Mesenchymal stem cell (in vitro differentiated cells and primary cell): ENCODE measurements around the gene SYNE1.
A peak's percentile ranks its signal among the peaks of the same experiment; 100 is the strongest.

Source experiments
- DNase-seq: peaks from one replicate; pipeline ENCODE4 v3.0.0-alpha.2; 2013
- H2AFZ ChIP-seq: one replicate; pipeline ENCODE4 v1.6.1; 2013; ENCODE audit warnings: low read depth, mild to moderate bottlenecking, control low read depth, inconsistent platforms, low read length, moderate library complexity
- H2AK5ac ChIP-seq: 2 replicates; pipeline ENCODE4 v1.6.1; 2013; ENCODE audit warnings: low read length, moderate library complexity, mild to moderate bottlenecking, inconsistent platforms; ENCODE audit not compliant: severe bottlenecking
- H2BK120ac ChIP-seq: one replicate; pipeline ENCODE4 v1.6.1; 2013; ENCODE audit warnings: low read depth, mild to moderate bottlenecking, inconsistent platforms, low read length, moderate library complexity
- H2BK12ac ChIP-seq, 2 experiments: one replicate each; pipeline ENCODE4 v1.6.1; 2013; ENCODE audit warnings: inconsistent platforms in 2 of 2, low read length in 2 of 2, mild to moderate bottlenecking in 2 of 2, moderate library complexity in 2 of 2, control low read depth in 1 of 2
- H2BK15ac ChIP-seq: one replicate; pipeline ENCODE4 v1.6.1; 2013; ENCODE audit warnings: mild to moderate bottlenecking, low read depth, inconsistent platforms; ENCODE audit not compliant: poor library complexity, severe bottlenecking
- H2BK5ac ChIP-seq: 2 replicates; pipeline ENCODE4 v1.6.1; 2013; ENCODE audit warnings: low read depth, mild to moderate bottlenecking, low read length, control low read depth, inconsistent platforms; ENCODE audit not compliant: poor library complexity, severe bottlenecking
- H3K14ac ChIP-seq, 2 experiments: one replicate each; pipeline ENCODE4 v1.6.1; 2013; ENCODE audit warnings: inconsistent platforms in 2 of 2, low read length in 2 of 2, control low read depth in 1 of 2, mild to moderate bottlenecking in 1 of 2, moderate library complexity in 1 of 2
- H3K18ac ChIP-seq, 2 experiments: one replicate each; pipeline ENCODE4 v1.6.1; 2013; ENCODE audit warnings: inconsistent platforms in 2 of 2, low read length in 2 of 2, control low read depth in 1 of 2, low read depth in 1 of 2, mild to moderate bottlenecking in 1 of 2
- H3K23ac ChIP-seq, 2 experiments: one replicate each; pipeline ENCODE4 v1.6.1; 2013; ENCODE audit warnings: inconsistent platforms in 2 of 2, low read length in 2 of 2, mild to moderate bottlenecking in 2 of 2, moderate library complexity in 2 of 2, control low read depth in 1 of 2
- H3K27ac ChIP-seq: 2 replicates; pipeline ENCODE4 v1.5.1; 2013; ENCODE audit warnings: mild to moderate bottlenecking, moderate library complexity, low read length, control low read depth, inconsistent platforms; ENCODE audit not compliant: poor library complexity, severe bottlenecking
- H3K27me3 ChIP-seq, 2 experiments: 2 replicates each; pipeline versions ENCODE4 v1.6.1 to v1.7.0; 2013; ENCODE audit warnings: low read length in 2 of 2, mild to moderate bottlenecking in 2 of 2, moderate library complexity in 2 of 2, control low read depth in 1 of 2, inconsistent platforms in 1 of 2; ENCODE audit not compliant: control insufficient read depth in 1 of 2, insufficient read depth in 1 of 2
- H3K36me3 ChIP-seq, 2 experiments: 2 replicates each; pipeline versions ENCODE4 v1.6.1 to v1.7.0; 2013; ENCODE audit warnings: low read length in 2 of 2, control low read depth in 1 of 2, inconsistent platforms in 1 of 2, low read depth in 1 of 2, mild to moderate bottlenecking in 1 of 2; ENCODE audit not compliant: insufficient read depth in 2 of 2, control insufficient read depth in 1 of 2
- H3K4ac ChIP-seq, 2 experiments: one replicate each; pipeline ENCODE4 v1.6.1; 2013; ENCODE audit warnings: inconsistent platforms in 2 of 2, low read length in 2 of 2, mild to moderate bottlenecking in 2 of 2, moderate library complexity in 2 of 2, control low read depth in 1 of 2, low read depth in 1 of 2
- H3K4me1 ChIP-seq: 2 replicates; pipeline ENCODE4 v1.6.1; 2013; ENCODE audit warnings: low read depth, low read length, control low read depth; ENCODE audit not compliant: control insufficient read depth, insufficient read depth
- H3K4me2 ChIP-seq: 2 replicates; pipeline ENCODE4 v1.6.1; 2013; ENCODE audit warnings: low read length, mild to moderate bottlenecking, inconsistent platforms; ENCODE audit not compliant: poor library complexity, severe bottlenecking
- H3K4me3 ChIP-seq, 2 experiments: 2 replicates each; pipeline versions ENCODE4 v1.5.1 to v1.7.0; 2013; ENCODE audit warnings: low read length in 2 of 2, mild to moderate bottlenecking in 2 of 2, control low read depth in 1 of 2, low read depth in 1 of 2; ENCODE audit not compliant: insufficient read depth in 1 of 2
- H3K79me1 ChIP-seq: replicated peaks from 2 replicates; pipeline ENCODE4 v1.6.1; 2013; ENCODE audit warnings: mild to moderate bottlenecking, control low read depth, low read length, inconsistent platforms; ENCODE audit not compliant: poor library complexity, severe bottlenecking
- H3K9ac ChIP-seq: 2 replicates; pipeline ENCODE4 v1.7.0; 2013; ENCODE audit warnings: mild to moderate bottlenecking, low read length, moderate library complexity
- H3K9me3 ChIP-seq: 2 replicates; pipeline ENCODE4 v1.7.0; 2013; ENCODE audit warnings: mild to moderate bottlenecking, low read length; ENCODE audit not compliant: control insufficient read depth
- H4K8ac ChIP-seq: one replicate; pipeline ENCODE4 v1.6.1; 2013; ENCODE audit warnings: inconsistent platforms, mild to moderate bottlenecking, low read length, moderate library complexity
- H4K91ac ChIP-seq: one replicate; pipeline ENCODE4 v1.6.1; 2013; ENCODE audit warnings: mild to moderate bottlenecking, low read length, inconsistent platforms
- WGBS: methylation state at CpG from one replicate; pipeline ENCODE4 v1.1.7; 2013; ENCODE audit warnings: mixed read lengths; 5-methylcytosine and 5-hydroxymethylcytosine counted together

SYNE1 gene

DNA sequence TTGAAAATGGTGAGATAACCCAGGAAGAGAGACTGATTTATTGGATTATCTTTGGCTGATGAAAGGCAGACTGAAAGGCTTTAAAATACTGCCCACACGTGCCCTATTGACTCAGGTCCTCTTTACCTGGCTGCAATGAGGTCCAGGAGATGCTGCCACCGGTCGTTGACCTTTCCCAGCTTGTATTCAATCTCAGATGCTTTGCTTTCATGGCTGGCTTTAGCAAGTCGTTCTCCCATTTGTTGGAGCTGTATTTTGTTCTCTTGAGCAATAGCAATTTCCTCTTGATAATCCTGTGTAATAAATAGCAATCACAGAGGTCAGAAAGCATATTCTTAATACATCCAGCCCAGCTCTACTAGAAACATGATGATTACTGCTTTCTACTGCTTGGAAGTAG, 460.9 kb downstream of the SYNE1 start:
- Histone ChIP-seq H2BK120ac (no peak overlapping the region), H3K27me3 (no peaks in the 10 kb centered on the region), H3K18ac (no peak overlapping the region), H3K4me3 (no peak overlapping the region), H3K4ac (no peak overlapping the region), H3K27ac (no peak overlapping the region), H3K36me3 (peaks cover 0 to 51% of the 10 kb centered on the region in 2 experiments), H3K79me1 (no peaks in the 10 kb centered on the region), H3K14ac (no peak overlapping the region), H2AK5ac (no peak overlapping the region), H4K8ac (no peak overlapping the region), H2AFZ (no peak overlapping the region), H3K4me1 (no peaks in the 10 kb centered on the region), H2BK12ac (no peak overlapping the region), H2BK15ac (no peak overlapping the region), H4K91ac (no peak overlapping the region), H3K9me3 (no peaks in the 10 kb centered on the region), H2BK5ac (no peak overlapping the region), H3K23ac (peak overlapping the region in 1 of 2 experiments; percentile 52), H3K4me2 (no peak overlapping the region), H3K9ac (no peak overlapping the region)
- DNase-seq: no peak
- 87% methylated on average over 3 of the region's 4 CpGs for WGBS

DNA sequence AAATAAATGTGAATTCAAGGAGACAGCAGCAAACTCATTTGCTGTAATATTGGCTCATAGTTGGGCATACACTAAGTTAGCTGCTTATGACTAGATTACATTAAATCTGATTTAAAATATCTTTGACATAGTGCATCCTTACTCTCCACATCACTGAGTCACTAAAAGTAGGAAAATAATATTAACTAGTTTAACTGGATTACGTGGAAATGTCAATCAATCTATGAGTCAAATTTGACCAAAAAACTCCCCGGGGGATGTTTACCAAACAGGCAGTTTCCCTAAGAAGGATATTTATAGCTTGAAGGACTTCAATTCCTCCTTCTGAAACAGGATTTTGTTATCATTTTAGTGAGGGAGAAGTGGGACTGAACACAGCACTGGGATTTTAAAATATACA, 463.2 kb downstream of the SYNE1 start:
- no peak overlapping the region for H2BK12ac ChIP-seq
- no peak overlapping the region for H3K23ac ChIP-seq
- H3K4me3 ChIP-seq: no peak overlapping the region
- H3K14ac ChIP-seq: no peak overlapping the region
- no peak overlapping the region for H2AK5ac ChIP-seq
- no peak overlapping the region for H3K9ac ChIP-seq
- DNase-seq: no peak
- no peaks in the 10 kb centered on the region for H3K27me3 ChIP-seq
- H3K4me1 ChIP-seq: no peaks in the 10 kb centered on the region
- peaks cover 0 to 53% of the 10 kb centered on the region in 2 experiments for H3K36me3 ChIP-seq
- no peak overlapping the region for H3K4ac ChIP-seq
- H2BK5ac ChIP-seq: no peak overlapping the region
- H3K4me2 ChIP-seq: no peak overlapping the region
- WGBS: no CpG with 5 or more reads among the region's 2 CpGs
- no peak overlapping the region for H2AFZ ChIP-seq
- no peak overlapping the region for H3K18ac ChIP-seq
- H3K9me3 ChIP-seq: no peaks in the 10 kb centered on the region
- H2BK15ac ChIP-seq: no peak overlapping the region
- no peak overlapping the region for H3K27ac ChIP-seq
- no peak overlapping the region for H4K91ac ChIP-seq
- no peak overlapping the region for H2BK120ac ChIP-seq
- H4K8ac ChIP-seq: no peak overlapping the region
- H3K79me1 ChIP-seq: no peaks in the 10 kb centered on the region

DNA sequence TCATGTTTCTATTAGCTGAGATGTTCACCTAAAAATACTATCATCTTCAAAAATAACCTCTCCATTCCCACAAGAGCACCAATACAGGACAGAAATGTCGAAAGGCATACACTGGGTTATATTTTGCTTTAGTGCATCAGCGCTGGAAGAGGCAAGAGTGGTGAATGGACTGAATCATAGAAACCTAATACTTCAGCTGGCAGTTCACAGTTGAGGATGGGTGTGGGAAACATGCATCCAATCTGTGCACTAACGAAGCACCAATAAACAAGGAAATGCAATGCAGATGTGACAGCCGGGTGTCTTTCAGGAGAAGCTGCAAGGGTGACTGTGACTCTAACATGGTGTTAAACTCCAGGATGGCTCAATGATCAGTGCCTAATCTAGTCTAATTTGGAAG, 463.8 kb downstream of the SYNE1 start:
- no peak overlapping the region for H3K4me2 ChIP-seq
- WGBS: 79% methylated on average over 4 of the region's 4 CpGs
- H4K91ac ChIP-seq: no peak overlapping the region
- no peaks in the 10 kb centered on the region for H3K9me3 ChIP-seq
- H3K36me3 ChIP-seq: peaks cover 0 to 52% of the 10 kb centered on the region in 2 experiments
- no peak overlapping the region for H2BK120ac ChIP-seq
- no peaks in the 10 kb centered on the region for H3K79me1 ChIP-seq
- H2AFZ ChIP-seq: no peak overlapping the region
- H4K8ac ChIP-seq: no peak overlapping the region
- no peak overlapping the region for H3K4me3 ChIP-seq
- DNase-seq: no peak
- no peak overlapping the region for H3K14ac ChIP-seq
- no peak overlapping the region for H2BK12ac ChIP-seq
- no peaks in the 10 kb centered on the region for H3K4me1 ChIP-seq
- no peak overlapping the region for H2AK5ac ChIP-seq
- H3K18ac ChIP-seq: peak overlapping the region in 1 of 2 experiments; percentile 34
- no peak overlapping the region for H3K27ac ChIP-seq
- H2BK5ac ChIP-seq: no peak overlapping the region
- no peak overlapping the region for H3K23ac ChIP-seq
- H3K9ac ChIP-seq: no peak overlapping the region
- H3K4ac ChIP-seq: no peak overlapping the region
- H2BK15ac ChIP-seq: no peak overlapping the region
- no peaks in the 10 kb centered on the region for H3K27me3 ChIP-seq

DNA sequence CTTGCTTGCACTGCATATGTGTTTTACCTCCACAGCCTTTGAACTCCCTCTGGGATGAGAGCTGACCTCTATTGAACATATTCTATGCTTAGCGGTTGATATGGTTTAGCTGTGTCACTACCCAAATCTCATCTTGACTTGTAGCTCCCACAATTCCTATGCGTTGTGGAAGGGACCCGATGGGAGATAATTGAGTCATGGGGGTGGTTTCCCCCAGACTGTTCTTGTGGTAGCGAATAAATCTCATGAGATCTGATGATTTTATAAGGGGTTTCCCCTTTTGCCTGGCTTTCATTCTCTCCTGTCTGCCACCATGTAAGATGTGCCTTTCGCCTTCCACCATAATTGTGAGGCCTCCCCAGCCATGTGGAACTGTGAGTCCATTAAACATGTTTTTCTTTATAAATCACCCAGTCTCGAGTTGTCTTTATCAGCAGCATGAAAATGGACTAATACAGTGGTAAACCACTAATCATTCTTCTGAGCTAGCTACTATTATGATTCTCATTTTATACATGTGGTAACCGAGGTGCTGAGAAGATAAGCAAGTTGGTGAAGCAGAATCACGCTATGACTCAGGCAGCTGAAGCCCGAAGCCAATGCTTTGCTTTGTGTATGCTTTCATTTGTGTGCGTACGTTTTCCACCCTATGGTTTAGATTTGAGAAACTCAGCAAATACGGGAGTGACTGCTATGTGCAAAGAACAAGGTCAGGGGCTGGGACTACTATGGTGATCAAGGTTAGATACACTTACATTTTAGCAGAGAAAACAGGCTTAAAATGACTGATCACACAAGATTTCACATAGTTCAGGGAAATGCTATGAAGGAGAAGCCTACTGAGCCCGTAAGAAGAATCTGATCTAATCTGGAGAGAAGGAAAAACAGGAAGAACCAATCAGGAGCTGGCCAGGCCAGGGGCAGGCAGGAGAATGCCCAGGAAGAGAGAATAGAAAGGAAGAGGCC, 466.2 kb downstream of the SYNE1 start:
- H2BK120ac ChIP-seq: no peak overlapping the region
- no peak overlapping the region for H3K4me3 ChIP-seq
- no peak overlapping the region for H3K23ac ChIP-seq
- 96% methylated on average over 11 of the region's 13 CpGs for WGBS
- no peaks in the 10 kb centered on the region for H3K27me3 ChIP-seq
- no peaks in the 10 kb centered on the region for H3K9me3 ChIP-seq
- H3K4me1 ChIP-seq: no peaks in the 10 kb centered on the region
- H2BK5ac ChIP-seq: no peak overlapping the region
- no peak overlapping the region for H3K27ac ChIP-seq
- H2BK15ac ChIP-seq: no peak overlapping the region
- peaks cover 2 to 64% of the 10 kb centered on the region in 2 experiments for H3K36me3 ChIP-seq
- H2AFZ ChIP-seq: no peak overlapping the region
- peak; percentile 13 for DNase-seq
- no peak overlapping the region for H2AK5ac ChIP-seq
- no peak overlapping the region for H4K8ac ChIP-seq
- no peak overlapping the region for H3K9ac ChIP-seq
- no peak overlapping the region for H2BK12ac ChIP-seq
- no peak overlapping the region for H3K4ac ChIP-seq
- no peak overlapping the region for H4K91ac ChIP-seq
- H3K4me2 ChIP-seq: no peak overlapping the region
- no peak overlapping the region for H3K18ac ChIP-seq
- H3K79me1 ChIP-seq: no peaks in the 10 kb centered on the region
- no peak overlapping the region for H3K14ac ChIP-seq
